Activated CD8-positive, alpha-beta memory T cell treated with anti-CD3 and anti-CD28 coated beads, Interleukin-2, amount 50 U/mL, for 1 hour (primary cell): ENCODE measurements around the gene HNRNPUL1.

Experiments
- DNase-seq: peaks from one replicate; pipeline ENCODE4 v3.0.0-alpha.2; 2020; ENCODE audit errors: extremely low read depth

HNRNPUL1 gene

GRCh38 chr19:41353466-41354342, 89.5 kb downstream of the HNRNPUL1 start, which contains the start of gene TGFB1:
Gene TGFB1, minus strand, starts transcription at chr19:41353922. Its CDS starts 878 bp downstream, at chr19:41353044.
- peak; percentile 89 for DNase-seq

- no peak for DNase-seq
Observed at GRCh38 chr19:41354343-41354953, 90.3 kb downstream of the HNRNPUL1 start.

DNA sequence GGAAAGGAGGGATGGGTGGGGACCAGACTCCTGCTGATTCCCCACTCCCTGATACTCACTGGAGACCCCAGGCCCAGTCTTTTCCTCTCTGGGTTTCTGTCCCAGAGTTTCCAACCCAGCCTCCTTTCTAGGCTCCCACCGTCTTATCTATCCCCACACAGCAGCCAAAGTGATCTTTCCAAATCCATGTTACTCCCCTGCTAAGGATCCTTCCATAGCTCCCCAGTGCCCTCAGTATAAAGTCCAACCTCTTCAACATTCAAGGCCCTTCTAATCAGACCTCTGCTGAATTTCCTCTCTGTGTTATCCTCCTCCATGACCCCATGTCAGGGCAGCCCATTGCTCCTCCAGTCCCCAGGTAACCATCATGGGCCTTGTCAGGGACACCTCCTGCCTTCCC, 90.9 kb downstream of the HNRNPUL1 start:
- no peak for DNase-seq

DNA sequence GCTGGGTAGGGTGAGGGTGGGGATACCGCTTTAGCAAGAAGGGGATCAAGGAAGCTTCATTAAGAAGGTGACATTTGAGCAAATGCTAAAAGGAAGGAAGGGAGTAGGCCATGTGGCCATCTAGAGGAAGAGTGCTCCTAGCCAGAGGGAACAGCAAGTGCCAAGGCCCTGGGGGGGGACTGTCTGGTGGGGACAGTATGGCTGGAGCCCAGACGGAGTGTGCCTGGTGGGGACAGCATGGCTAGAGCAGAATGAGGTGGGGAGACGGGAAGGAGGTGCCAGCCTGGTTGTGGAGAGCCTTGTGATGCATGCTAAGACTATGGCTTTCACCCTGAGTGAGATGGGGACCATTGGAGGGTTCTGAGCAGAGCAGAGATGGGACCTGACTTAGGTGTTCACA, 91.6 kb downstream of the HNRNPUL1 start:
- no peak for DNase-seq

DNA sequence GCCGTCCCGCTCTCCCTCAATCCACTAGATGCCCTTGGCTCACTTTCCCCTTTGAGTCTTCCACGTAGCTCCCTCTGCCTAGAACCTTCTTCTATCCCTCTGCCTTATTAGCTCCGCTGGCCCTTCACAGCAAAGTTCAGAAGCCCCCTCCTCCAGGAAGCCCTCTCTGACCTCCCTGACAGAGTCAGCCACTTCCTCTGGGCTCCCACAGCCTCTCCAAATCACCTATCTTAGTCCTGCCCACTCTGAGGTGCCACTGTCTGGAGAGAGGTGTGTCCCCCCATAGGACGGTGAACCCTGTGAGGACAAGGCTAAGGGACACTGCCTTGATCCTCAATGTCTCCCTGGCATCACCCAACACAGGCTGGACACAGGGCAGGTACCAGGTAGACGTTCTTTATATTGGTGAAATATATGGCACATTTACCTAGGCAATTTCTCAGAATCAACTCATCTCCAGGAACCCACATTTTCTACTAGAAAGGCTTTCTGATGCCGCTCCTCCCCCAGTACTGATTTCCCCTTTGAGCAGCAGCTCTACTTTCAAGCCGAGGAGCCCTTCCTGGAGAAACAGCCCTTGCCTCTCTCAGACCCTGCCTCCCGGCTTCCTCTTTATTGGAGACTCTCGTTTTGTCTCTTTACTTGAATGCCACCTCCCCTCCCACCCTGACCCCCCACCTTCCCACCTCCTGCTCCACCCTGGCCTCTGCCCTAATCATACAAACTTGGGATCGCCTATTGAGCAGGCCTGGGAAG, 93.0 kb downstream of the HNRNPUL1 start:
- no peak for DNase-seq
